HG03175 (cell line): Measurements from ENCODE around the gene DAPK1.

ENCODE experiments used
- ATAC-seq: cut with Tn5 transposase; IDR thresholded peaks from one replicate; pipeline ENCODE4 v1.9.1; 2021; ENCODE audit warnings: mild to moderate bottlenecking, moderate library complexity; ENCODE audit not compliant: unreplicated experiment

The DAPK1 gene

DNA sequence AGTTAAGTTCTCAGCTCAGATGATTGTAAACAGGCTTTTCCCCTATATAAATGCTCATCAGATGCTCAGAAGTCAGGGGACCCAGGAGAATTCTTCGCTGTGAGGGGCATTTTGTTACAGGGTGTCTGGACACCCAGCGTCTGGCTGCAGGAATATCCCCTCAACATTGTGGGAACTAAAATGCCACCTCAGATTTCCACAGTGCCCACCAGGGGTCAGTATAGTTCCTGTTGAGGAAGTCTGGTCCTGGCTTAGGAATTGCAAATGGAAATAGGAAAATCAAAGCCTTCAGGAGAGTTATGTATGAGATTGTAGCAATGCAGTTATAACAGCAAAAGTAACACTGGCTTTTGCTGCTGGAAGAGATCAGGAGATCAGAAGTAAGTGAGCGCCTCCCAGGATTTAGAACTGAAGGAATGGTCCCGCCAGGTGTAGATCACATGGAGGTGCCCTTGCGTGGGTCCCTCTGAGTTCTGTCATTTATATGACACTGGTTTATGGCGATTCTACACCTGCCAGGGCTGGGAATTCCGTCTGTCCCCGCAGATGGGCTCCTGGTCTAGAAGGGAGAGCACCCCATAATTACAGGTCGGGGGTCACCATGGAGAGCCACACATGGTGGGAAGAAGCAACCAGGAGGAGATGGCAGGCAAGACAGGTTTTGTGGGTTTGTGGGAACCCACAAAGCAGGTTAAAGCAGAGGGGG, 181.1 kb downstream of the DAPK1 start:
- no peak for ATAC-seq

DNA sequence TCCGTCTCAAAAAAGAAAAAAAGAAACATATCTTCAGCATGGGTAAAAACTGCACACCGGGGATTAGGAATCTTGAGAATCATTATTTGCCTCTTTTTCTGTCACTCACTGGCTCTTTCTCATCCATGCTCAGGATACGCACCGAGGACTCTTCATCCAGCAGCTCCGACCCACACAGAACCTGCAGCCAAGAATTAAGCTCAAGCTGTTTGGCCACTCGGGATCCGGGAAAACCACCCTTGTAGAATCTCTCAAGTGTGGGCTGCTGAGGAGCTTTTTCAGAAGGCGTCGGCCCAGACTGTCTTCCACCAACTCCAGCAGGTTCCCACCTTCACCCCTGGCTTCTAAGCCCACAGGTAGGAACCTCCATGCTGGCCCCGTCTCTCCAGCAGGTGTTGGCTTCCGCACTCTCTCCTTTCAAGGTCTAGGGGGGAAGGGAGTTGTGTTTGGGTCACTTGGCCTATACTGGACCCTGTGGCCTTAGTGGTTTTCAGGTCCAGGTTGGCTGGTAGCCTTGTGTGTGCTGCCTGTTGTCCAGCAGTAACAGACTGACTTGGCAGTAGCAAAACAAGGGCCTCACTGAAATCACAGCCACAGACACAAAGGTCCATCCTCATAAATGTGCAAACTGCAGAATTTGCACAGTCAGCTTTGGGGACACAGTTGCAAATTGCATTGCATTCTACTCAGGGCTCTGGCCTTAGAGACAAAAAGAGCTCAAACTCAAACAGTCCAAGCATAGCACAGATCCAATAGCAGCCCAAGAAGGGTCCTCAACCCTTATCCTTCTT, 183.8 kb downstream of the DAPK1 start:
- no peak for ATAC-seq

DNA sequence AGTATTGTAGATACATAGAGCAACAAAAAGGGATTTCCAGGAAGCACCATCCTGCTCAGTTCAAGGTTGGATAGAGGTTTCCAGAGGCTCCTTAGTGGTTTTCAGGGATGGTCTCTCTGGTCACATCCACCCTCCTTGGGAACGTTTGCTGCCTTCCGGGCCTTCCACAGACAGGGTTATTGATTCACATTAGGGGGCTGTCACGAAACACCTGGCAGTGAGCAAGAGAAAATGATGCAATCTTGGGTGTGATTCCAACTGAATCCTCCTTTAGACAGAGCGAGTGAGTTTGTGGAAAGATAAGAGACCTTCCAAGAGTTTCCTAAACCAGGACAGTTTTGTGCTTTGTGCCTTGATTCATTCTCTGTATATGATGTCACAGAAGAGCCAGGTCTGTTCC, 184.4 kb downstream of the DAPK1 start:
- ATAC-seq = no peak

DNA sequence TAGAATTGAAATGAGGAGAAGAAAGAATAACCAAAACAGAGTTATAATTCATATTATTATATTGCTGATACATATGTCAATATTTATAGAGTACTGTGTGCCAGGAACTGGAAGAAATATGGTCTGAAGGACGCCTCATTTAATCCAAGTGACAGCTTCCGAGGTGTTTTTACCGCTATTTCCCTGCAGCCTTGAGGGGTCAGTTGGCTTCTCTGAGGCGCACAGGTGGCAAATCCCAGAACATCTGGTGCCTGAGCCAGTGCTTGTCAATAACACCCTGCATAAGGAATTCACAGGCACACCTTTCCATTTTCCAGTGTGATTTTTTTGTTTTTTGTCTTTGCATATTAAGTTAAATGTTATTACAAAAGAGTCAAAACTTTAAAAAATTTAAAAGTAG, 185.0 kb downstream of the DAPK1 start:
- no peak for ATAC-seq

DNA sequence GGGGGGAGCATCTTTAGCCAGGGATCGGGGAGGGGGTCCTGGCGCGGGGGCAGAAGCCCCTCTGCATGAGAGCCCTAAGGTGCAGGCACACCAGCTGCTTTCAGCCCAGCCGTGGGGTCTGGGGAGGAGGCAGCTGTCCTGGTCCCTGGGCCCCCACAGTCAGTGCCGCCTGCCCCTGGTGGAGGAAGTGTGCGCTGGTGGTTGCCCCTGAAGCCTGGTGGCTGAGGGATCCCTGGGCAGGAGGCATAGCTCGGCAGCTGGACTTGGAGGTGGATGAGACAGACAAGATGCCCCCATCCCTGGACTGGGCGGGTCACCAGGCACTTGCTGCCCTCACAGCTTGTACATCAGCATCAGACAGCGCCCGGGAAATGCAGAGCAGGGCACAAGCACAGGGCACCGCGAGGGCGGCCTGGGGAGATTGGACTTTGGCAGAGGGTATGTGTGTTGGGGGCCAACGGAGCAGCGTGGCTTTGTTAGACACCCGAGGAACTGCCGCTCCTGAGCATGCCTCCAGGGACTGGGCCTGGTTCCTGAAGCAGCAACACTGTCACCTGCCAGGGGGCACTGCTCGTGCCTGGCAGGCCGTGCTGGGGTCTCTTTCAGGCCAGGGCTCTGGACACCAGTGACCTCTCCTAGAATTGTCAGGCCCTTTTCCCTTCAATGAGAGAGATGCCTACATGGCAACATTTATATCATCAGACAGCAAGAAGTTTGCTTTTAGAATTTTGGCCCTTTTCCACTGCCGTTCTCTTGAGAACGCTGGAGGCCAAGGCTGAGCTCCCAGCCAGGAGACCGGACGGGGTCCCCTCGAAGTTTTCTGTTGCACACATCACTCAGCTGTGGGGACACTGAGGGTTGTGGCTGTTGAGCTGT, 186.3 kb downstream of the DAPK1 start:
- no peak for ATAC-seq

DNA sequence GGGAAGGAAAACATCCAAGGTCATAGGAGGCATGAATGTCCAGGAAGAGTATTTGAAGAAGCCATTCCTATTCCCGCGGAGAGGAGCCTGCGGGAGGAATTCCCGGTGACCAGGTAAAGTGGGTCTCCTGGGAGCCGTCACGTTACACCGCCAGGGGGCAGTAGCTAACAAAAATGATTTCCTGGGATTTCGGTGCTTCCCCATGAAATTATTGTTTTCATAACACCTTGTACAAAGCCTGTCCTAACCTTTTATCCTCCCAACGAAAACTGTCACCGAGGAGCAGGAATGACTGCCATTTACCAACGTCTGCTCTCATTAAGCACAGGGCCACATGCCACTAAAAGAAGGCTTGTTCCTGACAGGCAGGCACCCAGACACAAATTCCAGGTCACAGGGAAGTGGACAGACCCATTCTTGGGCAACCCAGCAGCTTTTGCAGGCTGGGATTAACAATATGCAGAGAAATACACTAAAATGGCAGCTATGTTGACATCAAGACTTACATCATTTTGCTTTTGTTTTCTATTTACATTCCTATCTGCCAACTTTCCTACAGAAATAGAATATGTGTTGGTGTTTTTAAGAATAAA, 187.1 kb downstream of the DAPK1 start:
- no peak for ATAC-seq

DNA sequence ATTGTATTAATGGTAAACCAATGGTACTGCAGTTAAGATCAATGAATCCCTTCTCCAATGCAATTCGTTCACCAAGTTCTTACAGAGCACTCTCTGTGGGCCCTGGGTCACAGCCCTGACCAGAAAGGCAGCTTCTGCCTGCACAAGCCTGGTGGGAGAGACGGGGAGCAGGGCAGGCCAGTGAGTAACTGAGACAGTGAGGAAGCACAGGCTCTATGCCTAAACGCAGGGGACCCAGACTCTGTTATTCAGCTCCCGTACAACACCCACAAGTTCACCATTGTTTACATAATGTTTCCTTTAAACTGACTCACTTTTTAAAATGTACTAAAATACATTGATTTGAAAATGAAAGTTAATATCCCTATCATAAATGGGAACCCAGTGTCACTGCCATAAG, 187.8 kb downstream of the DAPK1 start:
- ATAC-seq = no peak

DNA sequence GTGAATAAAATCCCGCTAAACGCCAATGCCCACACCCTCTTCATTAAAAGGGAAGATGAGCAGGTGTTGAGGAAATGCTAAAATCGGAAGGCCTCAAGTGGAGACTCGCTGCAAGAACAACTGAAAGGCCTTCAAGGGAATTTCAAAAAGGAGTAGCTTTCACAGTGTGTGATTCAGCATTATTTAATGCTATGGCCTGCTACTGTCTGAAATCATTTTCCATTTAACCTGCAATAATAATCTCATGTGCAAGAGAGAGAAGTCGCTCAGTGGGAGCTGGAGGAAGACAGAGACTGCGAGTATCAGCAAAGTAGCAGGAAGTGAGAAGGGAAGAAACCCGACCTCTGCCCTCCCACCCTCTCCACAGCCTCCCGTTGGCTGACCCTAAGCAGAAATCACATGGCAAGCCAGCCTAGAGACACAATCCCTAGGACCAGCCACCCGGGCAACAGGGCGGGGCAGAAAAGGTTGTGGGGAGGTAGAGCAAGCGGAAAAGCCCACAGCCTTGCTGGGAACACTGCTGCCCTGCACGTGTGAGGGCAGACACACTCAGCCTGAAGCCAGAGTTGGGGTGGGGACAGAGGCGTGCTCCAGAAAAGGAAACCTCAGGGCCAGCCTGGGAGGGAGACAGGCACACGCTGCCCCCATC, 188.3 kb downstream of the DAPK1 start:
- ATAC-seq = no peak

DNA sequence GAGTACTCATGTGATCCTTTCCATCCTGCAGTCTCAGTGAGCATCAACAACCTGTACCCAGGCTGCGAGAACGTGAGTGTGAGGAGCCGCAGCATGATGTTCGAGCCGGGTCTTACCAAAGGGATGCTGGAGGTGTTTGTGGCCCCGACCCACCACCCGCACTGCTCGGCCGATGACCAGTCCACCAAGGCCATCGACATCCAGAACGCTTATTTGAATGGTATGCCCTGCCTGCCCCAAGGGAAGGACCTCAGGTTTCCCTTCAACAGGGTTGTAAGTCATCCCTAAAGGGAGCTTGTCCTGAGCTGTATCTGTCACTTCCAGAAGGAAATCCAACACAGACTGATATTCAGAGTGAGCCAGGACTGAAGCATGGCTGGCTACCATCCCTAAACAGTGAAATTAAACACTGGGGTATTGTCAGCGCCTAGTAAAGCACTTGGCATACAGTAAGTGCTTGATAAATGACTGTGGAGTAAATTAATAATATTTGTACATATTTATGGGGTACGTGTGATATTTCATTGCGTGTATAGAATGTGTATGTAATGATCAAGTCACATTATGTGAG, 188.9 kb downstream of the DAPK1 start:
- no peak for ATAC-seq

DNA sequence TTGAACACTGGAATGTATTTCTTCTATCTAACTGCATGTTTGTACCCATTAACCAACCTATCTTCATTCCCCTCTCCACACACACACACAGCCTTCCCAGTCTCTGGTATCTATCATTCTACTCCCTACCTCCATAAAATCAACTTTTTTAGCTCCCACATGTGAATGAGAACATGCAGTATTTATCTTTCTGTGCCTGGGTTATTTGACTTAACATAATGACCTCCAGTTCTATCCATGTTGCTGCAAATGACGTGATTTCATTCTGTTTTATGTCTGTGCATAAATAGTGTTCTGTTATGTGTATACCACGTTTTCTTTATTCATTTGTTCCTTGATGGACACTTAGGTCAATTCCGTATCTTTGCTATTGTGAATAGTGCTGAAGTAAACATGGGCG, 189.5 kb downstream of the DAPK1 start:
- no peak for ATAC-seq

DNA sequence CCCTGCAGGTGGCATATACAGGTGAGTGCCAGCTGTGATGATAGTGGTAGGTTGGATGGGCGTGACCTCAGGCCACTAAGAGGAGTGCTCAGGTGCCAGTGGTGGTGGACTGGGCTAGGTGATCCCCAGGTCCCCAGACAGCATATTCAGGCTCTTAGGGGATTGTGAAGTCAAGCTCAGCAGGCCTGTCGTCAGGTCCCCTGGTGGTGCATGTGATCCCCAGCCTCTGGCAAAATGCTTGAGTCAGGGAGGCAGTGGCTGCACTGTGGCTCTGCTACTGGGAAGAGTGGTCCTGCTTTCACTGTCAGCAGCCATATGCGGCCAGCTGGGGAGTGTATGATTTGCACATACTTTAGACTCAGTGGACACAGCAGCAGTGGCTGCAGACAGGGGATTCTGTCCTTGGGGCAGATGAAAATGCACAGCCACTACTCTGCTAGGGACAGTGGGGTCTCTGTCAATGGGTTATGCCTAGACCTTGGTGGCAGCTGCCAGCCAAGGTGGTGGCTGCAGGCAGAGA, 196.6 kb downstream of the DAPK1 start:
- ATAC-seq = no peak

DNA sequence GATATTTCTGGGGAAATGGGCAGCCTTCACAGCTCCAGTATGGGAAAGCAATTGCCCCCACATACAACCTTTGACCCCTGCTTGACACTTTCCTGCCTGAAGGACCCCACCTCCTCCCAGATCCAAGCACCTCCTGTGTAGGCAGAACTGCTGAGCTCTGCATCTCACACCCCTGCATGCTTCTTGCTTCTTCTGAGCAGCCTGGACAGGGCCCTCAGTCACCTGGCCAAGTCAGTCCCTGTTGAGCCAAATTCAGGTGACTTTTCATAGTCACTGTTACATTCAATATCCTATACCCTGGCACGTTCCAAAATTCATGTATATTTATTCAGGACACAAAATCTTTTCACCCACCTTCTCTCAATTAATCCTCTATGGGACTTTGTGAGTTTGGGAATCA, 197.9 kb downstream of the DAPK1 start:
- ATAC-seq = no peak

DNA sequence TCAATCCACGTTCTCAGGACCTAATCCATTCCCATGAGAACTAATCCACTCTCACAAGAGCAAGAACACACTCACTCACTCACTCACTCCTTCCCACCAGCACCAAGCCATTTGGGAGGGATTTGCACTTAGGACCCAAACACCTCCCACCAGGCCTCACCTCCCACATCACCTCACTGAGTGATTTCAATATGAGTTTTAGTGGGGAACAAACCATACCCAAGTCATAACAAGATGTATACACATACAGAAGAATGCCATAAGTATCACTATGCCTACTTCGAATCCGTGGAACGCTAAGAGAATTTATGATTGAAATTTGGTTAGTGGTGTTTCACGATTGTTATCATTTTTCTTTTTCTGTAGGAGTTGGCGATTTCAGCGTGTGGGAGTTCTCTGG, 199.0 kb downstream of the DAPK1 start:
- no peak for ATAC-seq

DNA sequence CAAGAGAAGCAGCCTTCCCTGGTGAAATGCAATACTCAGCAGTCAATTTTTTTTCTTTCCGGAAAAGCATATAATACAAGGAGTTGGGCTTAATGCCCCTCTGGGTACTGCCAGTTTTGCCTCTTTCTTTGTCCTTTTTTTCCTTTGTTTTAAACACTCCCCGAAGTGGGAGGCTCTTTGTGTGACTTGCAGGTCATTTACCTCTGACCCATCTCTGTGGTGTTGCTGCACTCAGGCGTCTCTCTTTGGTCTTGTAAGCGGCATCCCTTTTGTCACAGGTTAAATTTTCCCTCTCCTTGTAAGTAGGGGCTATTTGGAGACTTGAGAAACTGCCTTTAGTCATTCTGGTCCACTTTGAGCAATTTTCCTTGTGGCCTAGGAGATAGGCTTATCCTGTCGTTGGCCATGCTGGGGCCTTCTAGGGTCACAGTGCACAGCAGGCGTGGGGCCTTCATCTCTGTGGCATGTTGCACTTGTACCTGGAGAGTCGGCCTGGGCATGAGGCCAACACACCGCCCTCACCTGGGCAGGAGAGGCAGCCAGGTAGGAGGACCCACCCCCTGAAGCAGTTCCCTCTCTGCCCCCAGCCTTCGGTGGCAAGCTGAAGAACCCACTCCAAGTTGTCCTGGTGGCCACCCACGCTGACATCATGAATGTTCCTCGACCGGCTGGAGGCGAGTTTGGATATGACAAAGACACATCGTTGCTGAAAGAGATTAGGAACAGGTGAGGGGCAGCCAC, 200.6 kb downstream of the DAPK1 start:
- no peak for ATAC-seq

DNA sequence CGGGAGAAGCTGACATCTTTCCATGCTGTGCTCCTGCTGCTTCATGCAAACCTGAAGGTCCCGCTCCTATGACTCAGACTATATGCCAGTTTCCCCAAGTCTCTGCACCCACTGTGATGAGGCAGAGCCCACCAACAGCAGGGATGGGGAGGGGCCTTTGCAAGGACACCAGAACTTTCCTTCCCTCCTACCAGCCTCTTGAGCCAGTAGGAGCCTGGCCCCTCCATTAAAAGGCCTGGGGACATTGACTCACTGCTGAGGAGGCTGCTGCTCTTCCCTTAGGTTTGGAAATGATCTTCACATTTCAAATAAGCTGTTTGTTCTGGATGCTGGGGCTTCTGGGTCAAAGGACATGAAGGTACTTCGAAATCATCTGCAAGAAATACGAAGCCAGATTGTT, 202.2 kb downstream of the DAPK1 start:
- ATAC-seq = no peak

DNA sequence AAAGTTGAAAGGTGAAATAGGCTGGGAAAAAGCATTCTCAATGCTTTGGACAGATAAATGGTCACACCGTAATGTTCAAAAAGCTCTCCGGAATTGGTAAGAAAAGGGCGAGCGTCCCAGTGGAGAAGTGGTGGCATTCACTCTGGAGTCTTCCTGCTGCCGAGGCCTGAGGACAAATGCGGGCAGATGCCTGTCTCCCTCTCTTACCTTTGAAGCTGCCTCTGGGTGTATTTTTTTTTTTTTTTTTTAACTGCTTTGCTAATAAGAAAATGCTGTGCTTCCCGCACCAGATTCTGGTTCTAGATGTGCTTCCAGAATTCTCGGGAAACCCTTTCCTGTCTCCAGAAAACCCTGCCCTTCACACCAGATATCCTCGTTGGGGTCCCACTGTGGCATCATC, 203.8 kb downstream of the DAPK1 start:
- no peak for ATAC-seq

DNA sequence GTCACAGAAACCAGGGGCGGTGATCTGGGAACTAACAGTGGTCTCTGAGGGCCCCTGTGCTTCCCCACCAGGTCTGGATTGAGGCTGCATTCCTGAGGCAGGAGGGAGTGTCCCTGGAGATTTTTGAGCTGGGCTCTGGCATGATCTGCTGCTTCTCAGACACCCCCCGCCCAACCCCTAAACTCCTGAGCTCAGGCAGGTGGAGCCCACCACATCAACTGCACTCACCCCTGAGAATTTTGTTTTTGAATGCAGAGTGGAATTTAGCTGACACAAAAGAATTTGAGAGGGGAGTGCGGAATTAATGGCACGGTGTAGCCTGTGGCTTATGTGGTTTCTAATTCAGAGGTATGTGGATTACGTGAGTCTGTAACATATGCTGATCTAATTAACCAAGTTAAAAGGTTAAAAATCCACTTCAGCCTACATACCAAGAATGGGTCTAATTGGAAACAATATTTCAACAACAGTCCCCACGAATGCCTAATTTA, 204.3 kb downstream of the DAPK1 start:
- ATAC-seq = no peak

DNA sequence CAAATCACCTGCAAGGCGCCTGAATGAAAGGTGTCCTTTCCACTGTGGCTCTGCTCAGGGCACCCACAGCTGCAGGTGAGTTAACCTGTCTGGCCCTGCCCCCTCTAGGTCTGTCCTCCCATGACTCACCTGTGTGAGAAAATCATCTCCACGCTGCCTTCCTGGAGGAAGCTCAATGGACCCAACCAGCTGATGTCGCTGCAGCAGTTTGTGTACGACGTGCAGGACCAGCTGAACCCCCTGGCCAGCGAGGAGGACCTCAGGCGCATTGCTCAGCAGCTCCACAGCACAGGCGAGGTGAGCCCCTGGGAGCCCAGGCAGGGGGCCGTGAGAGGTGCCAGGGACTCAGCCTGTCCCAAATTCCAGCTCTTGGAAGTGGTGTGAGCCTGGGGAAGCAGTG, 205.3 kb downstream of the DAPK1 start:
- ATAC-seq = no peak

DNA sequence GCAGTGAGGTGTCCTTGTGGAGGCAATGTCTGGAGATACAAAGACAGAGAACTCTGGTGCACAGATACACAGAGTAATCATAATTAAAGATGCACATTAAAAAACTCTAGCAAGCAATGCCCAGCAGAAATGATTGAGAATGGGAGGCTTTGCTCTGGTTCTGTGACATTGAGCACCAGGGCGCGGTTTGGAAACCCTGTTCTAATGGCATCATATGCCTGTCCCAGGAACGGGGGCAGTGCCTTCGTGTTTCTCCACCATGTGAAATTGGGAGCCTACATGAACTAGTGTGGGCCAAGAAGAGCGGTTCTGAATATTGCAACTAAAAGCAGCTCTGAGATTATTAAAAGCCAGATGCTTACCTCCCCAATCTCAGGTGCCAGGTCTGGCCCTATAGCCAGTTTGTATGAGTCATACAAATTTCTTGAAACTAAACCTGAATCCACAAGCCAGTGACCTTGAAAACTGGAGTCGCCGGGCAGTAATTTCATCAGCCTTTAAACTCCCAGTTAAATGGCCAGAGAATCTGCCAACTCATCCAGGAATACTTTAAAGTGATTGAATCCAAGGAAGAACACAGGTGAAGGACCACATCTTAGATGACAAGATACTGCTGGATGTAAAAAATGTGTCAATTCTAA, 206.1 kb downstream of the DAPK1 start:
- ATAC-seq = no peak
